NOMO-1 (cell line): ENCODE data around the gene FAM177B.

Experiments used
- DNase-seq, 2 experiments: peaks; one replicate each; lab custom pipeline; 2025; ENCODE audit not compliant: unreplicated experiment in 2 of 2; lab: John Stamatoyannopoulos, UW

FAM177B gene

GRCh38 chr1:222784916-222785315, 47.9 kb downstream of the FAM177B start:
- no peak for DNase-seq

DNA sequence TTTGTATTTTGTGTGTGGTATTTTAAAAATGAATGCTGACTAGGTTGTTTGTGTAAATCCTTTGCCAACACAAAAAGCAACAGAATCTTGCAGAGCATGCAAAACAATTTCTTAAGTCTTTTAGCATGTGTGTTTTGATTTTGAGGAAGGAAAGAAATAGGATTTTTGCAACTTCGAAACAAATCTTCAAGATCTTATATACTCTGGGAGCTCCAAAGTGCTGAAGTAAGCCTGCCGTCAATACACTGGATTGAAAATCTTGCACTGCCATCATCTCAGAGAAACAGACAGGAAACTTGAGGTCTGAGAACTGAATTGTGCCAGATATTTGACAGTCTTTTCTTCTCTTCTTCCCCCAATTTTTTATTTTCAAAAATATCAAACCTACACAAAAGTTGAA, 48.5 kb downstream of the FAM177B start:
- no peak for DNase-seq

DNA sequence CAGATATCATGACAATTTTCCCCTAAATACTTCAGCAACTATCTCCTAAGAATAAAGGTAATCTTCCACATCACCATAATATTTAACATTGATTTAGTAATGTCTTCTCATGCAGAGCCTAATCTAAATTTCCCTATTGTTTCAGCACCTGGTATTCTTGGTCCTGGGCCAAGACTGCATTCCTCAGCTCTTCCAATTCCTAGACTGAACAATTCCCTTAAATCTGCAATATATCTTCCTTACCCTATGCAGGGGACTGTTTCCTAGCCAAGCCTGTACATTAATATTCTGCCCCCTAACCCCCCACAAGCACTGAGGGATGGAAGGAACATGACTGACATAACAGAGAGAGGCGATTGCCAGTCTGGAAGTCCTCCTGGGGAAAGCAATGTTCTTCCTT, 49.1 kb downstream of the FAM177B start:
- DNase-seq: no peak

GRCh38 chr1:222787729-222788128, 50.7 kb downstream of the FAM177B start:
- no peak for DNase-seq

DNA sequence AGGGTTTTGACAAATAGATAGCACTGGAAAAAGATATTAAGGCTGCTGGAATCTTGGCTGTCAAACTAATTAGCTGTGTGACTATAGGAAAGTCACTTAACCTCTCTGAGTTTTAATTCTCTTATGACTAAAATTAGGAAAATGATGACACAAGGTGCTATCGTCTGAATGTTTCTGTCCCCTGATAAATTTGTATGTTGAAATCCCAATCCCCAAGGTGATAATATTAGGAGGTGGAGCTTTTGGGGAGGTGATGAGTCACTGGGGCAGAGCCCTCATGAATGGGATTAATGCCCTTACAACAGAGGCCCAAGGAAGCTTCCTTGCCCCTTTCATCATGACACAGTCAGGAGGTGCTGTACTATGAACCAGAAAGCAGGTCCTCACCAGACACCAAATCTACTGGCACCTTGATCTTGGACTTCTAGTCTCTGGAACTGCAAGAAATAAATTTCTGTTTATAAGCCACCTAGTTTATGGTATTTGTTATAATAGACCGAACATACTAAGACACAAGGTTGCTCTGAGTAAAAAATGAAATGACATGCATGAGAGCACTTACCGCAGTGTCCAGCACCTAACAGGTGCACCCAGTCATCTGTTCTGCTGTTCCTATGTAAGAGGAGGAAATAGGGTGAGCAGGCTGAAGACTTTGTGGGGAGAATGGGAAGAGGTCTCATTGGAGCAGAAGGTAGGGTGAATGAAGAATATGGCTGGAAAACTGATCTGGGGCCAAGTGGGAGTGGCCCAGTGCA, 51.6 kb downstream of the FAM177B start:
- no peak for DNase-seq

GRCh38 chr1:222790115-222790514, 53.1 kb downstream of the FAM177B start:
- no peak for DNase-seq

- DNase-seq: no peak
These were observed 53.5 kb downstream of the FAM177B start for GRCh38 chr1:222790520-222790919.

DNA sequence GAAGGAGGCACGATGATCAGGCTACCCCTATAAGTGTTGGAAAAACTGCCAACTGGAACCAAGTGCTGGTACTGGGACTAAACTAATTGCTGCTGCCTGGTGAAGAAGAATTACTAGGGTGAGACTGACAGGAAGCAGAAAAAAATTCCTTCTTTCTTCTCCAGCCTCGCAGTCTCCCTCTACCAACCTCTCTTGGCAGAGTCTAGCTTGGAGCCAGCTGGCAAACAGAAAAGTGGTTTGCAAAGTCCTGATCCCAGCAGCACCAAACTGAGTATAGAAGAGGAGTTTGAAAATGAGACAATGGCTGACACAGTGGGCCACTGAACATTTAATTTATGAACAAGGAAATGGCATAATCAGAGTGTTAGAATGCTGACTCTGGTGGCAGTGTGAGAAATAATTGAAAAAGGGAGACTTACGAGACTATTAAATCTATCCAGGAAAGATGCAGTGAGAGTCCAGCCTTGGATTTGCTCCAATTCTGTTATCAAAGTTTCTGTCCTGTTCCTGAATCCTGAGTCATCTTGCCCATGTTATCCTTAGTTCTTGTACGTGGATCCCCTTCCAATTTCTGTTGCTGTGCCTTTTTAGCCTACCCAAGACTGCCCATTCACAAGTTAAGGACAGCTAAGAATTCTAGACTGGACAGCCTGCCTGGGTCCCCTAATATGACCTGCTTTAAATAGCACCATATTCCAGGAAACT, 54.2 kb downstream of the FAM177B start:
- no peak for DNase-seq

DNA sequence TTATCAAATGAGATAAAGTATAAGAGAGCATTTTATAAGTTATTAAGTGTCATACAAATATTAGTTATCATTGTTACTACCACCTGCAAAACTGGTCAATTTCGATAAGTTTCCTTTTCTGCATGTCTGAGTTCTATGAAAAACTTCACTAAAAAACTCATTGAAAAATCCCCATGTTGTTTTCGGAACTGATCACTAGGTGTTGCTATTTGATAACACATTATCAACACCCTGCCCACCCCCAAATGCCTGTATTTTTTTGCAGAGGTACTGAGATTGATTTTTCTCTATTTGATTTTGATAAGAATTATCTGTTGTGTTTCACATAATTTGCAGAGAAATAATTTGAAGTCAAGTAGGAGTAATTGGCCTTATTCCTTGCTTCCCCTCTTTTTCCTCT, 55.7 kb downstream of the FAM177B start:
- DNase-seq: no peak

- DNase-seq: no peak
These were observed 57.9 kb downstream of the FAM177B start for GRCh38 chr1:222794656-222795474.

GRCh38 chr1:222798116-222798515, 61.1 kb downstream of the FAM177B start:
- DNase-seq: no peak

DNA sequence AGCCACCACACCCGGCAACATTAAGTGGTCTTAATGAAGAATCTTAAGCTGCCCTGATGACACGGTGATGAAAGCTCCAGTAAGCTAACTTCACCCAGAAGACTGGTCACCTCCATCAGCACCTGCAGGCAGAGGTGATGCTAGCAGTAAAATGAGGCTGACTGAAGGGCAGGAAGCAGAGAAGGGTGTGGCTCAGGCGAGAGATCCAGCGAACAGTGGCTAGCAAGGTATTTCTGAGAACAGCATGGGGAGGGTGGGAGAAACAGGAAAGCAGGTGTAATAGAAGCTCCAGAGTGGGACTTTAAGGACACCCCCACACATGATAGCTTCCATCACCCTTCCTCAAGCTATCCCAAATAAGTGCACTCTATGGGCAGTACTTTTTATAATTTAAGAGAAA, 62.0 kb downstream of the FAM177B start:
- no peak for DNase-seq
